HepG2 (cell line): ENCODE results near the gene TTLL1. TPM values are rescaled to one million over a fixed set of nuclear protein-coding genes. Genes with fewer than 3 reads are reported as not detected.

Experiments used
- GABPB1 ChIP-seq: IDR thresholded peaks from 2 replicates; pipeline ENCODE4 v1.6.1; 2016; ENCODE audit warnings: mild to moderate bottlenecking, missing genetic modification reagents, moderate library complexity, missing compliant biosample characterization
- MTF2 ChIP-seq: sonication (generic); formaldehyde crosslinking; IDR thresholded peaks from 2 replicates; pipeline ENCODE4 v1.5.0; 2020; ENCODE audit warnings: missing genetic modification reagents, borderline replicate concordance
- MYC ChIP-seq: sonication (generic); formaldehyde crosslinking; IDR thresholded peaks from 2 replicates; pipeline ENCODE4 v1.9.0; 2021; ENCODE audit warnings: missing genetic modification reagents, borderline replicate concordance
- NR2F6 ChIP-seq, 2 experiments: IDR thresholded peaks; 2 replicates each; pipeline ENCODE4 v1.6.1; 2016; ENCODE audit warnings: antibody characterized with exemption in 1 of 2, mild to moderate bottlenecking in 1 of 2
- SALL1 ChIP-seq: sonication (generic); formaldehyde crosslinking; IDR thresholded peaks from 2 replicates; pipeline ENCODE4 v1.8.0; 2022; ENCODE audit warnings: mild to moderate bottlenecking, missing genetic modification reagents
- ZNF550 ChIP-seq: sonication (generic); formaldehyde crosslinking; IDR thresholded peaks from 2 replicates; pipeline ENCODE4 v1.4.0; 2020; ENCODE audit warnings: mild to moderate bottlenecking, missing genetic modification reagents, borderline replicate concordance
- ZSCAN21 ChIP-seq: sonication (generic); formaldehyde crosslinking; IDR thresholded peaks from 2 replicates; pipeline ENCODE4 v1.8.0; 2022; ENCODE audit warnings: mild to moderate bottlenecking, missing genetic modification reagents, moderate library complexity, borderline replicate concordance
- polyA plus RNA-seq, 8 experiments: library from polyadenylated mRNA; depleted of rRNA in 3 of 8; stranded (reverse) in 7 of 8; unstranded in 1 of 8; fragments of >200 nt; fragmentation: Illumina TruSeq in 4 of 8; extraction: Trizol in 4 of 8; gene quantifications; 2 replicates each; pipeline versions ENCODE4 v1.2.1 to v1.2.3, GENCODE V29; 2011 to 2016; ENCODE audit warnings: low read depth in 4 of 8, missing spikeins in 1 of 8, mixed read lengths in 1 of 8; ENCODE audit not compliant: insufficient read depth in 1 of 8
- total RNA-seq, 5 experiments: library from RNA; depleted of rRNA; stranded (reverse); fragments of >200 nt; fragmentation: Illumina TruSeq; extraction: Trizol; gene quantifications; 2 replicates each; pipeline ENCODE4 v1.2.3, GENCODE V29; 2016; ENCODE audit warnings: low read depth in 1 of 5
- TF ChIP-seq, protein P1 (sequence below): sonication (generic); formaldehyde crosslinking; conservative IDR thresholded peaks from 2 replicates; pipeline ENCODE4 v1.4.0; 2020; ENCODE audit warnings: mild to moderate bottlenecking, missing genetic modification reagents, moderate library complexity
- TF ChIP-seq, protein P2 (sequence below): sonication (generic); formaldehyde crosslinking; IDR thresholded peaks from 2 replicates; pipeline ENCODE4 v1.5.1; 2020; ENCODE audit warnings: mild to moderate bottlenecking, missing genetic modification reagents, moderate library complexity
- TF ChIP-seq, protein P3 (sequence below): sonication (generic); formaldehyde crosslinking; IDR thresholded peaks from 2 replicates; pipeline ENCODE4 v1.8.0; 2022; ENCODE audit warnings: mild to moderate bottlenecking, missing genetic modification reagents, moderate library complexity
- TF ChIP-seq, protein P4 (sequence below): IDR thresholded peaks from 2 replicates; pipeline ENCODE4 v1.6.1; 2016; ENCODE audit warnings: missing compliant biosample characterization, missing genetic modification reagents, borderline replicate concordance
- TF ChIP-seq, protein P5 (sequence below): sonication (generic); formaldehyde crosslinking; IDR thresholded peaks from 2 replicates; pipeline ENCODE4 v1.4.0; 2020; ENCODE audit warnings: low read depth, mild to moderate bottlenecking, missing genetic modification reagents
- TF ChIP-seq, protein P6 (sequence below): sonication (generic); formaldehyde crosslinking; IDR thresholded peaks from 2 replicates; pipeline ENCODE4 v1.5.0; 2020; ENCODE audit warnings: mild to moderate bottlenecking, missing genetic modification reagents

The TTLL1 gene
- total and polyA plus RNA-seq, 2 of the 13 experiments (the other 11 are each of a cell fraction or from before 2014, with no cell fraction given) = 1.6 to 5.3 TPM

DNA sequence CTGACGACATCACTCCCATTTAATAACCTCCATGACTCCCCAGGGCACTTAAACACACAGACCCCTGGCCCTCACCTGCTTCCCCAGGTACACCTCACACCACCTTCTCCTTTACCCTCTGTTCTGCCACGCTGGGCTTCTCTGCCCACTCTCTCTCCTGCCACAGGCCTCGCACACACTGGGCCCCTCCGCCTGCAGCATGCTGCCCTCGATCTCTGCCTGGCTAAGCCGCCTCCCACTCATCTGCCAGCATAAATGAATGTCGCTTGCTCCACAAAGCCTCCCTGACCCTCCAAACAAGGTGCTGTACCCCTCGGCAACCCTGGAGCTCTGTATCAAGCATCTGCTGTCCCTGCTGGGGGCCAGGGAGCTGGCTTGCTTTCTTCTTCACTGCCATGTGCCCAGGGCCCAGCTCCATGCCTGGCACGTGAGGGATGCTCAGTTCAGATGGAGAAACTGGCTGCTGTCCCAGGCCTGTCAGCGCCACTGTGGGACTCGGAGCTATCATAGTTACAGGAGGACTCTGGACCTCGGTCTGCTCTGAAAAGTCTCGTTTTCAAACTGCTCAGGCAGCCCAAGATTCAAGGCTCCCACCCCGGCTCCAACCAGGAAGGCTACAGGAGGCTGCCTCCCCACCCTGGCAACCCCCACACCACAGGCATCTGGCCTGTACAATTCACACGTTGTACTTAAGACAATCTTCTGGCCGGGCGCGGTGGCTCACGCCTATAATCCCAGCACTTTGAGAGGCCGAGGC is 11.9 kb downstream of the TTLL1 start (continued):
- no peak for TF ChIP-seq MTF2
- TF ChIP-seq, protein P1, sequence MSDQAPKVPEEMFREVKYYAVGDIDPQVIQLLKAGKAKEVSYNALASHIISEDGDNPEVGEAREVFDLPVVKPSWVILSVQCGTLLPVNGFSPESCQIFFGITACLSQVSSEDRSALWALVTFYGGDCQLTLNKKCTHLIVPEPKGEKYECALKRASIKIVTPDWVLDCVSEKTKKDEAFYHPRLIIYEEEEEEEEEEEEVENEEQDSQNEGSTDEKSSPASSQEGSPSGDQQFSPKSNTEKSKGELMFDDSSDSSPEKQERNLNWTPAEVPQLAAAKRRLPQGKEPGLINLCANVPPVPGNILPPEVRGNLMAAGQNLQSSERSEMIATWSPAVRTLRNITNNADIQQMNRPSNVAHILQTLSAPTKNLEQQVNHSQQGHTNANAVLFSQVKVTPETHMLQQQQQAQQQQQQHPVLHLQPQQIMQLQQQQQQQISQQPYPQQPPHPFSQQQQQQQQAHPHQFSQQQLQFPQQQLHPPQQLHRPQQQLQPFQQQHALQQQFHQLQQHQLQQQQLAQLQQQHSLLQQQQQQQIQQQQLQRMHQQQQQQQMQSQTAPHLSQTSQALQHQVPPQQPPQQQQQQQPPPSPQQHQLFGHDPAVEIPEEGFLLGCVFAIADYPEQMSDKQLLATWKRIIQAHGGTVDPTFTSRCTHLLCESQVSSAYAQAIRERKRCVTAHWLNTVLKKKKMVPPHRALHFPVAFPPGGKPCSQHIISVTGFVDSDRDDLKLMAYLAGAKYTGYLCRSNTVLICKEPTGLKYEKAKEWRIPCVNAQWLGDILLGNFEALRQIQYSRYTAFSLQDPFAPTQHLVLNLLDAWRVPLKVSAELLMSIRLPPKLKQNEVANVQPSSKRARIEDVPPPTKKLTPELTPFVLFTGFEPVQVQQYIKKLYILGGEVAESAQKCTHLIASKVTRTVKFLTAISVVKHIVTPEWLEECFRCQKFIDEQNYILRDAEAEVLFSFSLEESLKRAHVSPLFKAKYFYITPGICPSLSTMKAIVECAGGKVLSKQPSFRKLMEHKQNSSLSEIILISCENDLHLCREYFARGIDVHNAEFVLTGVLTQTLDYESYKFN (CRISPR knock-in tag) = no peak
- peak; percentile 44 for TF ChIP-seq MYC (CRISPR knock-in tag)
- TF ChIP-seq ZSCAN21 (CRISPR knock-in tag) = 0 out of 2 replicates have a peak, but pooled peaks have one; percentile 57
- TF ChIP-seq, protein P2, sequence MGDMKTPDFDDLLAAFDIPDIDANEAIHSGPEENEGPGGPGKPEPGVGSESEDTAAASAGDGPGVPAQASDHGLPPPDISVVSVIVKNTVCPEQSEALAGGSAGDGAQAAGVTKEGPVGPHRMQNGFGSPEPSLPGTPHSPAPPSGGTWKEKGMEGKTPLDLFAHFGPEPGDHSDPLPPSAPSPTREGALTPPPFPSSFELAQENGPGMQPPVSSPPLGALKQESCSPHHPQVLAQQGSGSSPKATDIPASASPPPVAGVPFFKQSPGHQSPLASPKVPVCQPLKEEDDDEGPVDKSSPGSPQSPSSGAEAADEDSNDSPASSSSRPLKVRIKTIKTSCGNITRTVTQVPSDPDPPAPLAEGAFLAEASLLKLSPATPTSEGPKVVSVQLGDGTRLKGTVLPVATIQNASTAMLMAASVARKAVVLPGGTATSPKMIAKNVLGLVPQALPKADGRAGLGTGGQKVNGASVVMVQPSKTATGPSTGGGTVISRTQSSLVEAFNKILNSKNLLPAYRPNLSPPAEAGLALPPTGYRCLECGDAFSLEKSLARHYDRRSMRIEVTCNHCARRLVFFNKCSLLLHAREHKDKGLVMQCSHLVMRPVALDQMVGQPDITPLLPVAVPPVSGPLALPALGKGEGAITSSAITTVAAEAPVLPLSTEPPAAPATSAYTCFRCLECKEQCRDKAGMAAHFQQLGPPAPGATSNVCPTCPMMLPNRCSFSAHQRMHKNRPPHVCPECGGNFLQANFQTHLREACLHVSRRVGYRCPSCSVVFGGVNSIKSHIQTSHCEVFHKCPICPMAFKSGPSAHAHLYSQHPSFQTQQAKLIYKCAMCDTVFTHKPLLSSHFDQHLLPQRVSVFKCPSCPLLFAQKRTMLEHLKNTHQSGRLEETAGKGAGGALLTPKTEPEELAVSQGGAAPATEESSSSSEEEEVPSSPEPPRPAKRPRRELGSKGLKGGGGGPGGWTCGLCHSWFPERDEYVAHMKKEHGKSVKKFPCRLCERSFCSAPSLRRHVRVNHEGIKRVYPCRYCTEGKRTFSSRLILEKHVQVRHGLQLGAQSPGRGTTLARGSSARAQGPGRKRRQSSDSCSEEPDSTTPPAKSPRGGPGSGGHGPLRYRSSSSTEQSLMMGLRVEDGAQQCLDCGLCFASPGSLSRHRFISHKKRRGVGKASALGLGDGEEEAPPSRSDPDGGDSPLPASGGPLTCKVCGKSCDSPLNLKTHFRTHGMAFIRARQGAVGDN (CRISPR knock-in tag) = peak; percentile 71
- TF ChIP-seq, protein P3, sequence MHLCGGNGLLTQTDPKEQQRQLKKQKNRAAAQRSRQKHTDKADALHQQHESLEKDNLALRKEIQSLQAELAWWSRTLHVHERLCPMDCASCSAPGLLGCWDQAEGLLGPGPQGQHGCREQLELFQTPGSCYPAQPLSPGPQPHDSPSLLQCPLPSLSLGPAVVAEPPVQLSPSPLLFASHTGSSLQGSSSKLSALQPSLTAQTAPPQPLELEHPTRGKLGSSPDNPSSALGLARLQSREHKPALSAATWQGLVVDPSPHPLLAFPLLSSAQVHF (CRISPR knock-in tag) = no peak
- TF ChIP-seq, protein P4, sequence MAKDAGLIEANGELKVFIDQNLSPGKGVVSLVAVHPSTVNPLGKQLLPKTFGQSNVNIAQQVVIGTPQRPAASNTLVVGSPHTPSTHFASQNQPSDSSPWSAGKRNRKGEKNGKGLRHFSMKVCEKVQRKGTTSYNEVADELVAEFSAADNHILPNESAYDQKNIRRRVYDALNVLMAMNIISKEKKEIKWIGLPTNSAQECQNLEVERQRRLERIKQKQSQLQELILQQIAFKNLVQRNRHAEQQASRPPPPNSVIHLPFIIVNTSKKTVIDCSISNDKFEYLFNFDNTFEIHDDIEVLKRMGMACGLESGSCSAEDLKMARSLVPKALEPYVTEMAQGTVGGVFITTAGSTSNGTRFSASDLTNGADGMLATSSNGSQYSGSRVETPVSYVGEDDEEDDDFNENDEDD = 0 out of 2 replicates have a peak, but pooled peaks have one; percentile 14
- TF ChIP-seq, protein P5, sequence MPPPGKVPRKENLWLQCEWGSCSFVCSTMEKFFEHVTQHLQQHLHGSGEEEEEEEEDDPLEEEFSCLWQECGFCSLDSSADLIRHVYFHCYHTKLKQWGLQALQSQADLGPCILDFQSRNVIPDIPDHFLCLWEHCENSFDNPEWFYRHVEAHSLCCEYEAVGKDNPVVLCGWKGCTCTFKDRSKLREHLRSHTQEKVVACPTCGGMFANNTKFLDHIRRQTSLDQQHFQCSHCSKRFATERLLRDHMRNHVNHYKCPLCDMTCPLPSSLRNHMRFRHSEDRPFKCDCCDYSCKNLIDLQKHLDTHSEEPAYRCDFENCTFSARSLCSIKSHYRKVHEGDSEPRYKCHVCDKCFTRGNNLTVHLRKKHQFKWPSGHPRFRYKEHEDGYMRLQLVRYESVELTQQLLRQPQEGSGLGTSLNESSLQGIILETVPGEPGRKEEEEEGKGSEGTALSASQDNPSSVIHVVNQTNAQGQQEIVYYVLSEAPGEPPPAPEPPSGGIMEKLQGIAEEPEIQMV (CRISPR knock-in tag) = no peak
- TF ChIP-seq SALL1 (CRISPR knock-in tag) = peak; percentile 50; the same call in 1 of the 2 replicates
- TF ChIP-seq, protein P6, sequence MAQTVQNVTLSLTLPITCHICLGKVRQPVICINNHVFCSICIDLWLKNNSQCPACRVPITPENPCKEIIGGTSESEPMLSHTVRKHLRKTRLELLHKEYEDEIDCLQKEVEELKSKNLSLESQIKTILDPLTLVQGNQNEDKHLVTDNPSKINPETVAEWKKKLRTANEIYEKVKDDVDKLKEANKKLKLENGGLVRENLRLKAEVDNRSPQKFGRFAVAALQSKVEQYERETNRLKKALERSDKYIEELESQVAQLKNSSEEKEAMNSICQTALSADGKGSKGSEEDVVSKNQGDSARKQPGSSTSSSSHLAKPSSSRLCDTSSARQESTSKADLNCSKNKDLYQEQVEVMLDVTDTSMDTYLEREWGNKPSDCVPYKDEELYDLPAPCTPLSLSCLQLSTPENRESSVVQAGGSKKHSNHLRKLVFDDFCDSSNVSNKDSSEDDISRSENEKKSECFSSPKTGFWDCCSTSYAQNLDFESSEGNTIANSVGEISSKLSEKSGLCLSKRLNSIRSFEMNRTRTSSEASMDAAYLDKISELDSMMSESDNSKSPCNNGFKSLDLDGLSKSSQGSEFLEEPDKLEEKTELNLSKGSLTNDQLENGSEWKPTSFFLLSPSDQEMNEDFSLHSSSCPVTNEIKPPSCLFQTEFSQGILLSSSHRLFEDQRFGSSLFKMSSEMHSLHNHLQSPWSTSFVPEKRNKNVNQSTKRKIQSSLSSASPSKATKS (CRISPR knock-in tag) = no peak
- no peak for TF ChIP-seq ZNF550 (CRISPR knock-in tag)
- TF ChIP-seq GABPB1 (CRISPR knock-in tag) = no peak
- TF ChIP-seq NR2F6 (IDR thresholded peaks at IDR 0.05) = no peak
- TF ChIP-seq NR2F6 (CRISPR knock-in tag; IDR thresholded peaks at IDR 0.05) = peak; percentile 11; the same call in 1 of the 2 replicates
